B cell (primary cell): Measurements from ENCODE around the gene NT5E.

Experiments
- CTCF ChIP-seq: fragments of 200-600 bp; IDR thresholded peaks from one replicate; pipeline ENCODE4 v1.8.0; 2022; ENCODE audit warnings: antibody characterized with exemption, mild to moderate bottlenecking
- EZH2 ChIP-seq: IDR thresholded peaks from 2 replicates; pipeline ENCODE4 v1.6.1; 2012; ENCODE audit warnings: borderline replicate concordance, low read depth, mild to moderate bottlenecking, moderate library complexity, low read length; ENCODE audit not compliant: insufficient read depth, poor library complexity, severe bottlenecking

- TF ChIP-seq CTCF (no peak), EZH2 (no peak)
Measured at GRCh38 chr6:85459224-85459901, 9.5 kb downstream of the NT5E start.
